ENCODE measurements around the gene KIAA1328. TPM values are rescaled to one million over a fixed set of nuclear protein-coding genes. Genes with fewer than 3 reads are reported as not detected.

Gene KIAA1328
- total and polyA plus RNA-seq, 4 donors = 0.95 to 7.4 (median 2.9) TPM

- TF ChIP-seq REST (IDR thresholded peaks at IDR 0.05) (no peak), FOXA2 (IDR thresholded peaks at IDR 0.05) (no peak), YY1 (IDR thresholded peaks at IDR 0.05) (no peak), TAF1 (conservative IDR thresholded peaks at IDR 0.05) (no peak), HNF4A (conservative IDR thresholded peaks at IDR 0.05) (no peak), EGR1 (IDR thresholded peaks at IDR 0.05; ENCODE audit: low read depth in 2 of 2) (no peak)
These were observed 236.3 kb downstream of the KIAA1328 start (continued) for GRCh38 chr18:37065254-37065653.

- 80% methylated on average over 6 of the region's 6 CpGs for WGBS
- Histone ChIP-seq H3K27me3 (ENCODE audit: control insufficient read depth in 4 of 4, insufficient read depth in 4 of 4, low read length in 3 of 4) (no peaks in the 10 kb centered on the region), H3K27ac (ENCODE audit: low read depth in 1 of 2, low read length in 2 of 2) (no peak overlapping the region), H3K9me3 (ENCODE audit: control insufficient read depth in 4 of 4, low read length in 3 of 4) (no peaks in the 10 kb centered on the region), H3K4me1 (ENCODE audit: control insufficient read depth in 4 of 4, insufficient read depth in 4 of 4, low read length in 3 of 4) (no peaks in the 10 kb centered on the region), H3K36me3 (ENCODE audit: control insufficient read depth in 4 of 4, insufficient read depth in 3 of 4, low read depth in 1 of 4, low read length in 3 of 4) (no peaks in the 10 kb centered on the region), H3K4me3 (ENCODE audit: low read depth in 1 of 3, low read length in 3 of 3) (no peak overlapping the region), H3K9ac (ENCODE audit: low read depth in 1 of 2, low read length in 2 of 2) (no peak overlapping the region)
- TF ChIP-seq RXRA (IDR thresholded peaks at IDR 0.05) = no peak
- DNase-seq (ENCODE audit: low spot score) = no peak
These were observed 256.0 kb downstream of the KIAA1328 start for GRCh38 chr18:37084912-37085311.

- Histone ChIP-seq H3K9ac (ENCODE audit: low read depth in 1 of 2, low read length in 2 of 2) (no peak overlapping the region), H3K4me3 (ENCODE audit: low read depth in 1 of 3, low read length in 3 of 3) (no peak overlapping the region), H3K27me3 (ENCODE audit: control insufficient read depth in 4 of 4, insufficient read depth in 4 of 4, low read length in 3 of 4) (no peaks in the 10 kb centered on the region), H3K9me3 (ENCODE audit: control insufficient read depth in 4 of 4, low read length in 3 of 4) (no peaks in the 10 kb centered on the region), H3K27ac (ENCODE audit: low read depth in 1 of 2, low read length in 2 of 2) (no peak overlapping the region), H3K4me1 (ENCODE audit: control insufficient read depth in 4 of 4, insufficient read depth in 4 of 4, low read length in 3 of 4) (no peaks in the 10 kb centered on the region), H3K36me3 (ENCODE audit: control insufficient read depth in 4 of 4, insufficient read depth in 3 of 4, low read depth in 1 of 4, low read length in 3 of 4) (no peaks in the 10 kb centered on the region)
- WGBS = 94% methylated on average over 2 of the region's 2 CpGs
- no peak for DNase-seq (ENCODE audit: low spot score)
- TF ChIP-seq ATF3 (IDR thresholded peaks at IDR 0.05) (no peak), JUND (IDR thresholded peaks at IDR 0.05) (no peak), NR2F2 (IDR thresholded peaks at IDR 0.05) (no peak), TAF1 (conservative IDR thresholded peaks at IDR 0.05) (no peak), SP1 (IDR thresholded peaks at IDR 0.05) (no peak), FOXA2 (IDR thresholded peaks at IDR 0.05) (no peak), MAX (IDR thresholded peaks at IDR 0.05) (no peak), GABPA (IDR thresholded peaks at IDR 0.05 in 1 of 2, conservative IDR thresholded peaks at IDR 0.05 in 1 of 2) (no peak), ZBTB33 (IDR thresholded peaks at IDR 0.05) (no peak), EGR1 (IDR thresholded peaks at IDR 0.05; ENCODE audit: low read depth in 2 of 2) (no peak), HNF4G (IDR thresholded peaks at IDR 0.05) (no peak), HNF4A (conservative IDR thresholded peaks at IDR 0.05) (no peak), REST (IDR thresholded peaks at IDR 0.05) (no peak), RXRA (IDR thresholded peaks at IDR 0.05) (no peak), YY1 (IDR thresholded peaks at IDR 0.05) (no peak), CTCF (IDR thresholded peaks at IDR 0.05; ENCODE audit: low read depth, low read length, missing input control) (no peak), FOXA1 (IDR thresholded peaks at IDR 0.05) (no peak), RAD21 (IDR thresholded peaks at IDR 0.05) (no peak)
These were observed 256.4 kb downstream of the KIAA1328 start for GRCh38 chr18:37085362-37085761.
